GM19328 (cell line): ENCODE measurements around the gene ZMIZ2.
"Not testable (repeated sequence)": the region's sequence is repeated elsewhere in the genome, so short reads cannot be mapped to it uniquely, and the experiment has no call there.

Experiments used
- ATAC-seq: cut with Tn5 transposase; IDR thresholded peaks from one replicate; pipeline ENCODE4 v1.9.1; 2021; ENCODE audit warnings: mild to moderate bottlenecking, moderate library complexity; ENCODE audit not compliant: unreplicated experiment

Gene ZMIZ2

DNA sequence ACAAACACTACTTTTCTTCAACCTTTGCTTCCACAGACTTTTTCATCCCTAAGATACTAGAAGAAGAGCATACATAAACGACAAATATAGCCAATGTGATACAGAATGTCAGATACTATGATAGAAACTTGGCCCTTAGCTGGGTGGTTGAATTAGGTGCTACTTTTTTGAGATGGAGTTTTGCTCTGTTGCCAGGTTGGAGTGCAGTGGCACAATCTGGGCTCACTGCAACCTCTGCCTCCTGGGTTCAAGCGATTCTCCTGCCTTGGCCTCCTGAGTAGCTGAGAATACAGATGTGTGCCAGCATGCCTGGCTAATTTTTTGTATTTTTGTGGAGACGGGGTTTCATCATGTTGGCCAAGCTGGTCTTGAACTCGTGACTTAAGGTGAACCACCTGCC, 51.3 kb downstream of the ZMIZ2 start:
- no peak for ATAC-seq

- no peak for ATAC-seq
These were observed 53.2 kb downstream of the ZMIZ2 start for GRCh38 chr7:44801890-44802289.

DNA sequence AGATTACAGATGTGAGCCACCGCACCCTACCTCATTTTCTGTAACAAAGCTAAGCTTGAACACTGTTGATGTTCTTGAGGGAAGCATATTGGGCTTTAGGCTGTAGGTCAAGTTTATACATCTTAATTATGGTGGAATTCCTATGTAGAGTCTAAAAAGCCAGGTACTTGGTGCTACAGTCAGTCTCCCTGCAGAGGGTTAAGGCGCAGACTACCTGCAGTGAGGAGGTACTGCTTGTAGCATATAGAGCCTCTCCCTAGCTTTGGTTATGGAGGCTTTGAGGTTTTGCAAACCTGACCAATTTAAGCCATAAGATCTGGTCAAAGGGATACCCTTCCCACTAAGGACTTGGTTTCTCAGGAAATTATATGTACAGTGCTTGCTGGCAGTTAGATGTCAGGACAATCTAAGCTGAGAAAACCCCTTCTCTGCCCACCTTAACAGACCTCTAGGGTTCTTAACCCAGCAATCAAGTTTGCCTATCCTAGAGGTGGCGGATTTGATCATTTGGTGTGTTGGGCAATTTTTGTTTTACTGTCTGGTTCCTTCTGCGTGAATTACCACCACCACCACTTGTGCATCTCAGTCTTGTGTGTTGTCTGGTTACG, 53.9 kb downstream of the ZMIZ2 start:
- no peak for ATAC-seq

DNA sequence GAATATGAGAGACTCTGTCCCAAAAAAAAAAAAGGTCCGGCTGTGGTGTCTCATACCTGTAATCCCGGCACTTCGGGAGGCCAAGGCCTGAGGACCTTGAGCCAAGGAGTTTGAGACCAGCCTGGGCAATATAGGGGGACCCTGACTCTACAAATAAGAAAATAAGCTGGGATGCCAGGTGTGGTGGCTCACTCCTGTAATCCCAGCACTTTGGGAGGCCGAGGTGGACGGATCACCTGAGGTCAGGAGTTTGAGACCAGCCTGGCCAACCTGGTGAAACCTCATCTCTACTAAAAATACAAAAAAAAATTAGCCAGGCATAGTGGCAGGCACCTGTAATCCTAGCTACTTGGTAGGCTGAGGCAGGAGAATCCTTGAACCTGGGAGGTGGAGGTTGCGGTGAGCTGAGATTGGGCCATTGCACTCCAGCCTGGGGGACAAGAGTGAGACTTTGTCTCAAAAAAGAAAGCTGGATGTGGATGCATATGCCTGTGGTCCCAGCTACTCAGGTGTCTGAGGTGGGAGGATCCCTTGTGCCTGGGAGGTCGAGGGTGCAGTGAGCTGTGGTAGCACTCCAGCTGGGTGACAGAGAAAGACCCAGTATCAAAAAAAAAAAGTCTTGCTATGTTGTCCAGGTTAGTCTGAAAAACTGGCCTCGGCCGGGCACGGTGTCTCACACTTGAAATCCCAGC, 55.3 kb downstream of the ZMIZ2 start:
- ATAC-seq: not testable (repeated sequence)

- no peak for ATAC-seq
These were observed 57.3 kb downstream of the ZMIZ2 start for GRCh38 chr7:44805950-44806349.

DNA sequence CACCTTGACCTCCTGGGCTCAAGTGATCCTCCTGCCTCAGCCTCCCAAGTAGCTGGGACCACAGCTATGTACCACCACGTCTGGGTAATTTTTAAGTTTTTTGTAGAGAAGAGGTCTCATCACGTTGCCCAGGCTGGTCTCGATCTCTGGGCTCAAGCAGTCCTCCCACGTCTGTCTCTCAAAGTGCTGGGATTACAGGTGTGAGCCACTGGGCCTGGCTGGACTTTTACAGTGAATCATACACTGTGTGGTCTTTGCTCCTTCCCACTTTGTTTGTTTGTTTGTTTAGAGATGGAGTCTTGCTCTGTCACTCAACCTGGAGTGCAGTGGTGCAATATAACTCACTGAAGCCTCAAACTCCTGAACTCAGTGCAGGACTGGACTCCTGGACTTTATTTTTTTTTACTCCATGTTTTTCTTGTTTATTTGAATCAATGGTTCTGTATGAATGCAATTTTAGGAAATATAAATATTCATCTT, 60.3 kb downstream of the ZMIZ2 start:
- no peak for ATAC-seq

DNA sequence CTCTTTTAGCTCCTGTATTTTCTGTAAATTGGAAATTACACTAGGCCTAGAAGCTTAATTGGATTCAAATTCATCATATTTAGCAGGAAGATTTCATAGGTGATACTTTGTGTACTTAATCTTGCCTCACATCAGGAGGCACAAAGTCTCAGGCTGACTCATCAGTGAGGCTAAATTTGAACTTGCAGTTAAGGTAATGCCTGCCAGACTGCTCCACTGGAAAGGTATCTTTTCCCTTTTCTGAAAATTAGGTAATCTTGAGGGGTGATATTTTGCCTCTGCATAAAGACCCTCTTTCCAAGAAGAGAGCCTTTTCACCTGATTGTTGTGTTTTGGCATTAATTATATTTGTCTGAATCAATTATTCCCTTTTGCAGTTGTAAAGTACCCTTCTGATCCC, 62.4 kb downstream of the ZMIZ2 start:
- ATAC-seq: no peak

GRCh38 chr7:44811571-44811970, 62.9 kb downstream of the ZMIZ2 start:
- no peak for ATAC-seq

DNA sequence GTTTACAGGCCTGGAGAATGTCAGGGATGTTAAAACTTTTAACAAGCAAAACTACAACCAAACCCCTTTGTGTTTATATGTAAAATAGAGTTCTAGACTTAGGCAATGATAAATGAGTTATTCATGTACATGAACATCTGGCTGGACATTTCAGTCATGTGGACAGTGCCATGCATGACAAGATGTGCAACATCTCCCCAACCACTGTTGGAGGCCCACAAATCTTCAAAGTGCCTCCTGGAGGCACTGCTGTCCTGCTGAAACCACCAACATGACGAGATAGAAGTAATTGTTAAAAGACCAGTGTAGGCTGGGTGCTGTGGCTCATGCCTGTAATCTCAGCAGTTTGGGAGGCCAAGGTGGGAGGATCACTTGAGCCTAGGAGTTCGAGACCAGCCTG, 66.3 kb downstream of the ZMIZ2 start:
- no peak for ATAC-seq

DNA sequence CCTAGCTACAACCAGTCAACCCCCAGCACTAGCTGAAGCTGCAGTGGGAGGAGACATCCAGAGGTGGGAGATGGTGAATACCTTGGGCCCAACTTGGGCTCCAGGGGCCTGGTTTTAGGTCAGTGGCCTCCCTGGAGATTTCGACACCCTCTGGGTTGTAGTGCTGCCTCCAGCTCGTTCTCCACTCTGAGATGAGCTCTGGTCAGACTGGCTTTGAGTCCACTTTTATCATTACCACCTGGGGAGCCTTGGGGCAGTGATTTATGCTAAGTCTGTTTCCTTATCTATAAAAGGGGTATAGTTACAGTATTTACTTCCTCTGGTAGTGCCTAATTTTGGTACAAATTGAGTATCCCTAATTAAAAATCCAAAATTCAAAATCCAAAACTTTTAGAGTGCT, 70.6 kb downstream of the ZMIZ2 start:
- no peak for ATAC-seq
